Sigmoid colon (tissue), 7 donors: ENCODE results near the gene CARD14. TPM values are rescaled to one million over a fixed set of nuclear protein-coding genes. Genes with fewer than 3 reads are reported as not detected.

Experiments
- DNase-seq: peaks from one replicate; pipeline ENCODE4 v3.0.0-alpha.2; 2019
- H3K27ac ChIP-seq, 4 donors: fragments of 200-600 bp; sonication (generic); one replicate each; pipeline ENCODE4 v1.5.1; 2016 to 2019; ENCODE audit warnings: mild to moderate bottlenecking in 1 of 4
- H3K27me3 ChIP-seq, 3 donors: fragments of 200-600 bp; sonication (generic); one replicate each; pipeline ENCODE4 v1.5.1; 2019; ENCODE audit warnings: mild to moderate bottlenecking in 1 of 3
- H3K36me3 ChIP-seq, 4 donors: fragments of 200-600 bp; sonication (generic); one replicate each; pipeline ENCODE4 v1.5.1; 2016 to 2019
- H3K4me1 ChIP-seq, 4 donors: fragments of 200-600 bp; sonication (generic); one replicate each; pipeline ENCODE4 v1.5.1; 2017 to 2019
- H3K4me3 ChIP-seq, 4 donors: fragments of 200-600 bp; sonication (generic); one replicate each; pipeline ENCODE4 v1.5.1; 2017 to 2019; ENCODE audit warnings: mild to moderate bottlenecking in 2 of 4, moderate library complexity in 1 of 4
- H3K9me3 ChIP-seq, 4 donors: fragments of 200-600 bp in 3 of 4; sonication (generic) in 3 of 4; one replicate each; pipeline versions ENCODE4 v1.5.1 to v1.6.1; 2013 to 2019
- EP300 ChIP-seq, 4 donors: sonication (generic); formaldehyde crosslinking; IDR thresholded peaks; one replicate each; pipeline ENCODE4 v1.6.1; 2017; ENCODE audit warnings: antibody characterized with exemption in 4 of 4
- POLR2A ChIP-seq, 2 donors: fragments of 450-650 bp; IDR thresholded peaks; one replicate each; pipeline ENCODE4 v1.6.1; 2016; ENCODE audit warnings: antibody characterized with exemption in 2 of 2, mild to moderate bottlenecking in 2 of 2, moderate library complexity in 2 of 2
- POLR2AphosphoS5 ChIP-seq, 4 donors: sonication (generic); formaldehyde crosslinking; IDR thresholded peaks; one replicate each; pipeline ENCODE4 v1.6.1; 2017; ENCODE audit warnings: antibody characterized with exemption in 4 of 4
- WGBS, 2 donors: extraction: QIAGEN DNeasy Blood & Tissue Kit; methylation state at CpG; one replicate each; pipeline ENCODE4 v1.1.7; 2013; 5-methylcytosine and 5-hydroxymethylcytosine counted together
- intact Hi-C: fragments of 100-400 bp; cut with DNase I; formaldehyde crosslinking; loops from one replicate; pipeline ENCODE4 v1.15.1; 2023
- polyA plus RNA-seq, 3 donors: library from polyadenylated mRNA; stranded (reverse); fragments of 200-250 nt; gene quantifications; one replicate each; pipeline ENCODE4 v1.2.3, GENCODE V29; 2013
- total RNA-seq, 4 donors: library from RNA; depleted of rRNA; stranded (reverse); fragments of >200 nt; gene quantifications; one replicate each; pipeline ENCODE4 v1.1.0, GENCODE V29; 2016
- TF ChIP-seq, protein P1 (sequence below), 4 experiments: fragments of 450-650 bp in 3 of 4; fragments of 200-600 bp in 1 of 4; IDR thresholded peaks; one replicate each; pipeline ENCODE4 v1.5.1; 2016 to 2019; ENCODE audit warnings: antibody characterized with exemption in 4 of 4, mild to moderate bottlenecking in 3 of 4, moderate library complexity in 2 of 4
- donor health status: healthy with polysubstance abuse.
- donor health status: Bipolar disorder and iron deficiency.
- donor health status: healthy.

Gene CARD14
- total and polyA plus RNA-seq, 7 donors = 0.23 to 1.8 (median 1.5) TPM; not detected in 4

DNA sequence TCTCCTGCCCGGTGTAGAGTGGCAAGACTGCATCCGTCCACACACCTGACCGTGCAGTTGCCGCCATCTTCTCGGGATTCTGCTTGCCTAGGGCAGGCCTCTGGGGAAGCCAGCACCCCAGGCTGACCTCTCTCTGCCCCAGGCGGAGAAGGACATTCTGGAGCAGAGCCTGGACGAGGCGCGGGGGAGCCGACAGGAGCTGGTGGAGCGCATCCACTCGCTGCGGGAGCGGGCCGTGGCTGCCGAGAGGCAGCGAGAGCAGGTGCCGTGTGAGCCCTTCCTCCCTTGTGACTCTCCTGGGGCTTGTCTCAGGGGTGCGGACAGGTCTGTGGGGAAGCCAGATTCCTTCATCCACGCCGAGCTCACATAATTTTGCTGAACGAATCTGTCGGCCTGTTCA is 19.8 kb downstream of the CARD14 start:
- Histone ChIP-seq H3K36me3 (no peaks in the 10 kb centered on the region), H3K27me3 (peaks cover 0 to 15% (median 0%) of the 10 kb centered on the region in 3 donors), H3K9me3 (no peaks in the 10 kb centered on the region), H3K27ac (no peak overlapping the region), H3K4me3 (no peak overlapping the region), H3K4me1 (no peaks in the 10 kb centered on the region)
- intact Hi-C loops = loop anchor here (10.0 kb wide), 1 partner anchor 175 kb away; no protein-coding TSS in a partner anchor
- WGBS, 2 donors = 94 to 95% methylated on average over 23 of the region's 23 CpGs
- no peak for DNase-seq
- TF ChIP-seq, protein P1, sequence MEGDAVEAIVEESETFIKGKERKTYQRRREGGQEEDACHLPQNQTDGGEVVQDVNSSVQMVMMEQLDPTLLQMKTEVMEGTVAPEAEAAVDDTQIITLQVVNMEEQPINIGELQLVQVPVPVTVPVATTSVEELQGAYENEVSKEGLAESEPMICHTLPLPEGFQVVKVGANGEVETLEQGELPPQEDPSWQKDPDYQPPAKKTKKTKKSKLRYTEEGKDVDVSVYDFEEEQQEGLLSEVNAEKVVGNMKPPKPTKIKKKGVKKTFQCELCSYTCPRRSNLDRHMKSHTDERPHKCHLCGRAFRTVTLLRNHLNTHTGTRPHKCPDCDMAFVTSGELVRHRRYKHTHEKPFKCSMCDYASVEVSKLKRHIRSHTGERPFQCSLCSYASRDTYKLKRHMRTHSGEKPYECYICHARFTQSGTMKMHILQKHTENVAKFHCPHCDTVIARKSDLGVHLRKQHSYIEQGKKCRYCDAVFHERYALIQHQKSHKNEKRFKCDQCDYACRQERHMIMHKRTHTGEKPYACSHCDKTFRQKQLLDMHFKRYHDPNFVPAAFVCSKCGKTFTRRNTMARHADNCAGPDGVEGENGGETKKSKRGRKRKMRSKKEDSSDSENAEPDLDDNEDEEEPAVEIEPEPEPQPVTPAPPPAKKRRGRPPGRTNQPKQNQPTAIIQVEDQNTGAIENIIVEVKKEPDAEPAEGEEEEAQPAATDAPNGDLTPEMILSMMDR (IDR thresholded peaks at IDR 0.05) = no peak
- TF ChIP-seq EP300 (IDR thresholded peaks at IDR 0.05) (no peak), POLR2A (IDR thresholded peaks at IDR 0.05) (no peak), POLR2AphosphoS5 (IDR thresholded peaks at IDR 0.05) (no peak)

DNA sequence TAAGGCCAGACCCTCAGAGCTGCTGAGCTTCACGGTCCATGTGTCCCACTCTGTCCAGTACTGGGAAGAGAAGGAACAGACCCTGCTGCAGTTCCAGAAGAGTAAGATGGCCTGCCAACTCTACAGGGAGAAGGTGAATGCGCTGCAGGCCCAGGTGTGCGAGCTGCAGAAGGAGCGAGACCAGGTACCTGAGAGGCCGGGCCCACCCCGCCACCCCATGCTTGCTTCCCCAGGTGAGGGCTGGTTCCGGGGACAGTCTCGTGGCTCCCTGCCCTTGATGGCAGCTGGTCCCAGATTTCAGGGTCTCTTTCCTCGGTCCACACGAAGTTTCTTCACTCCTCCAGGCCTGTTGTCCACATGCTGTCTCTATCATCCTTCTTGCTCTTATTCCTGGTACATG is 20.9 kb downstream of the CARD14 start:
- no peak for DNase-seq
- peaks cover 0 to 23% (median 9%) of the 10 kb centered on the region in 3 donors for H3K27me3 ChIP-seq
- H3K9me3 ChIP-seq = no peaks in the 10 kb centered on the region
- H3K27ac ChIP-seq = no peak overlapping the region
- 93 to 94% methylated on average over 10 of the region's 10 CpGs for WGBS, 2 donors
- TF ChIP-seq EP300 (IDR thresholded peaks at IDR 0.05) (no peak), POLR2A (IDR thresholded peaks at IDR 0.05) (no peak), POLR2AphosphoS5 (IDR thresholded peaks at IDR 0.05) (no peak)
- TF ChIP-seq, protein P1 (IDR thresholded peaks at IDR 0.05) = no peak
- intact Hi-C loops = loop anchor here (10.0 kb wide), 1 partner anchor 174 kb away; no protein-coding TSS in a partner anchor
- H3K36me3 ChIP-seq = no peaks in the 10 kb centered on the region
- H3K4me3 ChIP-seq = no peak overlapping the region
- H3K4me1 ChIP-seq = no peaks in the 10 kb centered on the region

DNA sequence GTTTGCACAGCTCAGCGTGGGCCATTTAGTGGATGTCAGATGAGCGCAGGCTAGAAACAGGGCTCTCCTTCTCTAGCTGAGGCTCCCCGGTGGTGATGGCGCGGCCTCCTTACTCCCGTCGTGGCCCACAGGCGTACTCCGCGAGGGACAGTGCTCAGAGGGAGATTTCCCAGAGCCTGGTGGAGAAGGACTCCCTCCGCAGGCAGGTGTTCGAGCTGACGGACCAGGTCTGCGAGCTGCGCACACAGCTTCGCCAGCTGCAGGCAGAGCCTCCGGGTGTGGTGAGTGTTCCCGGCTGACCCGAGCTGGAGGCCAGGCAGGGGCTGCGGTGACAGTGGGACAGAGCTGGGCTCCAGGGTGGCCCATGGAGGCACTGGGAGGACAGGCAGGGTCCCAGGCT is 21.4 kb downstream of the CARD14 start:
- peaks cover 0 to 23% (median 12%) of the 10 kb centered on the region in 3 donors for H3K27me3 ChIP-seq
- no peaks in the 10 kb centered on the region for H3K9me3 ChIP-seq
- DNase-seq = no peak
- no peak overlapping the region for H3K27ac ChIP-seq
- H3K4me3 ChIP-seq = no peak overlapping the region
- WGBS, 2 donors = 86 to 87% methylated on average over 20 of the region's 20 CpGs
- H3K36me3 ChIP-seq = no peaks in the 10 kb centered on the region
- intact Hi-C loops = loop anchor here (10.0 kb wide), 1 partner anchor 174 kb away; no protein-coding TSS in a partner anchor
- TF ChIP-seq, protein P1 (IDR thresholded peaks at IDR 0.05) = no peak
- no peak for TF ChIP-seq POLR2A (IDR thresholded peaks at IDR 0.05)
- TF ChIP-seq EP300 (IDR thresholded peaks at IDR 0.05) = no peak
- TF ChIP-seq POLR2AphosphoS5 (IDR thresholded peaks at IDR 0.05) = no peak
- no peaks in the 10 kb centered on the region for H3K4me1 ChIP-seq

DNA sequence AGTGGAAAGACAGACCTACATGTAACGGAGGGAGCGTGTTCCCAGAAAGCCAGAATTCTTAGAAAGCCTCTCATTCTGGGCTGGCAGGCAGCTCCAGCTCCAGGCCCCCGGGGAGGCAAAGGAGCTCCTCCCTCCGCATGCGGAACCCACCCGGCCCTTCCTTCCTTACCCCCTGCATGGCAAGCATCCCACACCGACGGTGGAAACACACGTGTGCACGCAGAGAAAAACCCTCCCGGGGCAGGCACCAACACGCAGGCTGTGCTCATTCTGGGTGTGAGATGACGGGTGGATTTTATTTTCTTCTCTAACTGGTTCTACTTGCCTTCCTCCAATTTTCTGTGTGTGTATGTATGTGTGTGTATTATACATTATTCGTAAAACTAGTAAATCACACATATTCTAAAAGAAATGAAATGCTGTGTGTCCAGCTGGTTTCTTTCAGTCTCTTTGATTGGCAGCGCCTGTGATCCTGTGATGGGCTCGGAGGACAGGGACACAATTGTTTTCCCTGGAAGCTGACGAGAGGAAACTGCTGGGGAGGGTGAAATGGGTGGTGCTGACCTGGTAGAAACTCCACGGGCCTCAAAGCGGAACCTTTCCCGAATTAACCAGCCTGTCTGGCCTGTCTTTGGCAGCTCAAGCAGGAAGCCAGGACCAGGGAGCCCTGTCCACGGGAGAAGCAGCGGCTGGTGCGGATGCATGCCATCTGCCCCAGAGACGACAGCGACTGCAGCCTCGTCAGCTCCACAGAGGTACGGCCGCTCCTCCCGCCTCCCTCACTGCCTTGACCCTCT is 22.2 kb downstream of the CARD14 start:
- no peak overlapping the region for H3K27ac ChIP-seq
- TF ChIP-seq POLR2AphosphoS5 (IDR thresholded peaks at IDR 0.05) (no peak), POLR2A (IDR thresholded peaks at IDR 0.05) (no peak), EP300 (IDR thresholded peaks at IDR 0.05) (no peak)
- H3K4me1 ChIP-seq = no peaks in the 10 kb centered on the region
- no peaks in the 10 kb centered on the region for H3K9me3 ChIP-seq
- no peak overlapping the region for H3K4me3 ChIP-seq
- H3K27me3 ChIP-seq = peaks cover 0 to 23% (median 12%) of the 10 kb centered on the region in 3 donors
- H3K36me3 ChIP-seq = no peaks in the 10 kb centered on the region
- WGBS, 2 donors = 41 to 62% methylated on average over 29 of the region's 29 CpGs
- intact Hi-C loops = loop anchor here (10.0 kb wide), 1 partner anchor 173 kb away; no protein-coding TSS in a partner anchor
- no peak for DNase-seq

DNA sequence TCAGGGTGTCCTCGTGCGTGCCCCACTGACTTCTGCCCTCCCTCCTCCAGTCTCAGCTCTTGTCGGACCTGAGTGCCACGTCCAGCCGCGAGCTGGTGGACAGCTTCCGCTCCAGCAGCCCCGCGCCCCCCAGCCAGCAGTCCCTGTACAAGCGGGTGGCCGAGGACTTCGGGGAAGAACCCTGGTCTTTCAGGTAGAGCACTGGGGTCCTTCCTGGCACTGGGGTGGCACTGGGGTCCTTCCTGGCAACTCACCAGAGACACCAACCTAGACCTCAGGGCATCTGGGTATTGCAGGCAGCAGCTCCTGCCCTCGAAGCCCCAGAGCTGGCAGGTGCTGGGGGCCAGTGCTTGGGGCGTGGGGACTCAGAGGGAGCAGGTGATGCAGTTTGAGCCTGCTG is 25.3 kb downstream of the CARD14 start:
- TF ChIP-seq POLR2A (IDR thresholded peaks at IDR 0.05) (no peak), EP300 (IDR thresholded peaks at IDR 0.05) (no peak), POLR2AphosphoS5 (IDR thresholded peaks at IDR 0.05) (no peak)
- TF ChIP-seq, protein P1 (IDR thresholded peaks at IDR 0.05) = no peak

More for the DNA sequence above, 25.3 kb downstream of the CARD14 start:
- WGBS, 2 donors = 82 to 84% methylated on average over 14 of the region's 14 CpGs
- DNase-seq = no peak
- H3K27ac ChIP-seq = no peak overlapping the region
- no peak overlapping the region for H3K4me3 ChIP-seq
- H3K4me1 ChIP-seq = no peaks in the 10 kb centered on the region
- no peaks in the 10 kb centered on the region for H3K9me3 ChIP-seq
- no peaks in the 10 kb centered on the region for H3K36me3 ChIP-seq
- intact Hi-C loops = loop anchor here (10.0 kb wide), 1 partner anchor 170 kb away; no protein-coding TSS in a partner anchor
- H3K27me3 ChIP-seq = peaks cover 0 to 23% (median 12%) of the 10 kb centered on the region in 3 donors
